Measurements from ENCODE around the gene CST9.

DNA sequence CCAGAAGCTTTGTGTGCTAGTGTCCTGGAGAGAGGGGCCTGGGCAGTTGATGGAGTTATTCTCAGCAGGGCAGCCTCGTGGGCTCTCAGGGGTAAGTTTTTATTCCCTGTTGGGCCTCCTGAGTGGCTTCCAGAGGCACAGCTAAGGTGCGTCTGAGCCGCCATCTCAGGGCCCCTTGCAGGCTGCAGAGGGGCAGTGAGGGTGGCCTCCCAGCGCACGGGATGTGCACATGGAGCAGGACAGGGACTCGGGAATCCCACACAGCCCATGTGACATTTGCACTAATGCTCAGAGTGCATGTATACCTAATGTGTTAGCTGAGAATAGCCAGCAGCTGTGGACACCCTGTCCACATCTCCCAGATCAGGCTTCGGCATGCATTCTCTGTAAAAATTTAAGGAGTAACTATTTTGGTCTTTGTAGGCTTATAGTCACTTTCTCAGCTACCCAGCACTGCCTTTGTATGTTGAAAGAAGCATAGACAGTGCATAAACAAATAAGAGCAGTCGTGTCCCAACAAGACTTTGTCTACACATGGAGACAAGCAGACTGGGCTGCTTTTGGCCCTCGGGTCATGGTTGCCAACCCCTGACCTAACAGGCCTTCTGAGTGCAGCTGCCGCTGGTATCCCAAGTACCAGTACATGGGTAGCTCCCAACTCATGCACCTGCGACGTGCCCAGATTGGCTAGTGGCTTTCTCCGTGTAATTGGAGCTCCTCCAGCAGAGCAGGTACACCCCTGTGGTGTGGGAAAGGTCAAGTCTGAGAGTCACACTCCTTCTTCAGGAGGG is 18.8 kb downstream of the CST9 start:
- TF ChIP-seq, protein P1, sequence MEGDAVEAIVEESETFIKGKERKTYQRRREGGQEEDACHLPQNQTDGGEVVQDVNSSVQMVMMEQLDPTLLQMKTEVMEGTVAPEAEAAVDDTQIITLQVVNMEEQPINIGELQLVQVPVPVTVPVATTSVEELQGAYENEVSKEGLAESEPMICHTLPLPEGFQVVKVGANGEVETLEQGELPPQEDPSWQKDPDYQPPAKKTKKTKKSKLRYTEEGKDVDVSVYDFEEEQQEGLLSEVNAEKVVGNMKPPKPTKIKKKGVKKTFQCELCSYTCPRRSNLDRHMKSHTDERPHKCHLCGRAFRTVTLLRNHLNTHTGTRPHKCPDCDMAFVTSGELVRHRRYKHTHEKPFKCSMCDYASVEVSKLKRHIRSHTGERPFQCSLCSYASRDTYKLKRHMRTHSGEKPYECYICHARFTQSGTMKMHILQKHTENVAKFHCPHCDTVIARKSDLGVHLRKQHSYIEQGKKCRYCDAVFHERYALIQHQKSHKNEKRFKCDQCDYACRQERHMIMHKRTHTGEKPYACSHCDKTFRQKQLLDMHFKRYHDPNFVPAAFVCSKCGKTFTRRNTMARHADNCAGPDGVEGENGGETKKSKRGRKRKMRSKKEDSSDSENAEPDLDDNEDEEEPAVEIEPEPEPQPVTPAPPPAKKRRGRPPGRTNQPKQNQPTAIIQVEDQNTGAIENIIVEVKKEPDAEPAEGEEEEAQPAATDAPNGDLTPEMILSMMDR (IDR thresholded peaks at IDR 0.05; ENCODE audit: poor library complexity): no peak
- TF ChIP-seq EZH2 (IDR thresholded peaks at IDR 0.05; ENCODE audit: borderline replicate concordance): no peak

Data from hepatocyte (in vitro differentiated cells).